Choroid plexus epithelial cell (primary cell): ENCODE results near the gene GALNS.

Source experiments
- DNase-seq: peaks from one replicate; pipeline ENCODE4 v3.0.0-alpha.2; 2010; ENCODE audit warnings: low read depth
- H3K4me3 ChIP-seq: 2 replicates; pipeline ENCODE4 v1.5.1; 2011; ENCODE audit warnings: low read depth, mild to moderate bottlenecking, control low read depth, low read length, moderate library complexity
- TF ChIP-seq, protein P1 (sequence below): conservative IDR thresholded peaks from 2 replicates; pipeline ENCODE4 v1.5.1; 2011; ENCODE audit warnings: low read depth, mild to moderate bottlenecking, control low read depth, inconsistent platforms, low read length, moderate library complexity

Gene GALNS

DNA sequence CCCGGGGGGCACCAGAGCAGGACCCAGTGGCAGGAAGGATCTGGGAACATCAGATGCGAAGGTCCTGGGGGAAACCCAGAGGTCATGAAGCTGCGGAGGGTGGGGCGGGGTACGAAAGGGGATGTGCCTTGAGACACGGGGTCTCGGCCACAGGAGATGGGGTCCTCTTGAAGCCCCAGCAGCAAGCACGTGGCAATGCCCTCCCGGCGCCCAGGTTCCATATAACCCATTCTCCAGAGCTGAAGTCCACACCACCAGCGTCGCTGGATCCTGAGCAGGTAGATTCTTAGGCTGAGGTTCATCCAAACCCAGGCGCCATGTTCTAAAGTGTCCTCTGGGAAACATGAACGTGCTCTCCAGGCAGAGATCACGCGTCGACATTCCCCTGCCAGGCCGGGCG is 92.7 kb downstream of the GALNS start:
- no peak for DNase-seq
- no peak overlapping the region for H3K4me3 ChIP-seq
- TF ChIP-seq, protein P1, sequence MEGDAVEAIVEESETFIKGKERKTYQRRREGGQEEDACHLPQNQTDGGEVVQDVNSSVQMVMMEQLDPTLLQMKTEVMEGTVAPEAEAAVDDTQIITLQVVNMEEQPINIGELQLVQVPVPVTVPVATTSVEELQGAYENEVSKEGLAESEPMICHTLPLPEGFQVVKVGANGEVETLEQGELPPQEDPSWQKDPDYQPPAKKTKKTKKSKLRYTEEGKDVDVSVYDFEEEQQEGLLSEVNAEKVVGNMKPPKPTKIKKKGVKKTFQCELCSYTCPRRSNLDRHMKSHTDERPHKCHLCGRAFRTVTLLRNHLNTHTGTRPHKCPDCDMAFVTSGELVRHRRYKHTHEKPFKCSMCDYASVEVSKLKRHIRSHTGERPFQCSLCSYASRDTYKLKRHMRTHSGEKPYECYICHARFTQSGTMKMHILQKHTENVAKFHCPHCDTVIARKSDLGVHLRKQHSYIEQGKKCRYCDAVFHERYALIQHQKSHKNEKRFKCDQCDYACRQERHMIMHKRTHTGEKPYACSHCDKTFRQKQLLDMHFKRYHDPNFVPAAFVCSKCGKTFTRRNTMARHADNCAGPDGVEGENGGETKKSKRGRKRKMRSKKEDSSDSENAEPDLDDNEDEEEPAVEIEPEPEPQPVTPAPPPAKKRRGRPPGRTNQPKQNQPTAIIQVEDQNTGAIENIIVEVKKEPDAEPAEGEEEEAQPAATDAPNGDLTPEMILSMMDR = no peak
